Neutrophil (primary cell): ENCODE results near the gene JPH3.

ENCODE experiments used
- H3K27ac ChIP-seq: fragments of 200-600 bp; sonication (generic); 2 replicates; pipeline ENCODE4 v1.5.1; 2016; ENCODE audit warnings: mild to moderate bottlenecking, moderate library complexity
- H3K27me3 ChIP-seq: fragments of 200-600 bp; sonication (generic); 2 replicates; pipeline ENCODE4 v1.6.0; 2016; ENCODE audit warnings: mild to moderate bottlenecking
- H3K36me3 ChIP-seq: fragments of 200-600 bp; sonication (generic); 2 replicates; pipeline ENCODE4 v1.5.1; 2017
- H3K4me1 ChIP-seq, 2 experiments: fragments of 200-600 bp in 1 of 2; sonication (generic) in 1 of 2; 1 replicate in 1 of 2; 2 replicates in 1 of 2; pipeline versions ENCODE4 v1.5.1 to v1.6.1; 2013 to 2016; ENCODE audit warnings: low read depth in 1 of 2, low read length in 1 of 2, mild to moderate bottlenecking in 1 of 2, moderate library complexity in 1 of 2; ENCODE audit not compliant: control insufficient read depth in 1 of 2, insufficient read depth in 1 of 2
- H3K4me3 ChIP-seq, 2 experiments: fragments of 200-600 bp in 1 of 2; sonication (generic) in 1 of 2; 1 replicate in 1 of 2; 2 replicates in 1 of 2; pipeline ENCODE4 v1.5.1; 2013 to 2016; ENCODE audit warnings: low read depth in 1 of 2, low read length in 1 of 2, mild to moderate bottlenecking in 1 of 2, moderate library complexity in 1 of 2
- H3K9me3 ChIP-seq: fragments of 200-600 bp; sonication (generic); 2 replicates; pipeline ENCODE4 v1.5.1; 2016
- TF ChIP-seq, protein P1 (sequence below): fragments of 200-600 bp; sonication (generic); IDR thresholded peaks from 2 replicates; pipeline ENCODE4 v1.5.1; 2016; ENCODE audit warnings: antibody characterized with exemption

Gene JPH3

GRCh38 chr16:87558682-87559081 is 43.6 kb upstream of the JPH3 start:
- Histone ChIP-seq H3K27ac (no peak overlapping the region), H3K4me3 (no peak overlapping the region), H3K4me1 (peaks cover 8 to 14% of the 10 kb centered on the region in 2 experiments), H3K9me3 (no peaks in the 10 kb centered on the region), H3K27me3 (peaks cover 12% of the 10 kb centered on the region), H3K36me3 (no peaks in the 10 kb centered on the region)
- TF ChIP-seq, protein P1, sequence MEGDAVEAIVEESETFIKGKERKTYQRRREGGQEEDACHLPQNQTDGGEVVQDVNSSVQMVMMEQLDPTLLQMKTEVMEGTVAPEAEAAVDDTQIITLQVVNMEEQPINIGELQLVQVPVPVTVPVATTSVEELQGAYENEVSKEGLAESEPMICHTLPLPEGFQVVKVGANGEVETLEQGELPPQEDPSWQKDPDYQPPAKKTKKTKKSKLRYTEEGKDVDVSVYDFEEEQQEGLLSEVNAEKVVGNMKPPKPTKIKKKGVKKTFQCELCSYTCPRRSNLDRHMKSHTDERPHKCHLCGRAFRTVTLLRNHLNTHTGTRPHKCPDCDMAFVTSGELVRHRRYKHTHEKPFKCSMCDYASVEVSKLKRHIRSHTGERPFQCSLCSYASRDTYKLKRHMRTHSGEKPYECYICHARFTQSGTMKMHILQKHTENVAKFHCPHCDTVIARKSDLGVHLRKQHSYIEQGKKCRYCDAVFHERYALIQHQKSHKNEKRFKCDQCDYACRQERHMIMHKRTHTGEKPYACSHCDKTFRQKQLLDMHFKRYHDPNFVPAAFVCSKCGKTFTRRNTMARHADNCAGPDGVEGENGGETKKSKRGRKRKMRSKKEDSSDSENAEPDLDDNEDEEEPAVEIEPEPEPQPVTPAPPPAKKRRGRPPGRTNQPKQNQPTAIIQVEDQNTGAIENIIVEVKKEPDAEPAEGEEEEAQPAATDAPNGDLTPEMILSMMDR: no peak

DNA sequence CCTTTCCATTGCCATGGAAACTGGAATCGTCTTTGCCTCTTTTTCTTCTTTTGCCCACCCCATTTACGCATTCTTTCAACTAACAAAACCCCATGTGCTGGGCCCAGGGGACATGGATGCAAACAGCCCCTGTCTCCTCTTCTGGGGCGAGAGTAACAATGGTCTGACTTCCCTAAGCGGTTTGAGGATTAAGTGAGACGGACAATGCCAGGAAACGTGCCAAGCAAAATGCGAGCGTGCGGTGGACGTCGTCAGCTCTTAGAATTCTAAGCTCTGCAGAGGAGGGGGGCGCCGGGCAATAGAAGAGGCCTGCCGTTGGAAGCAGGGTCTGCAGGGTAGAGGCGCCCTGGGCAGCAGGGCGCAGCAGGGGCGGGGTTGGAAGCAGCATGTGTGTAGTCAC is 42.4 kb upstream of the JPH3 start:
- H3K9me3 ChIP-seq: no peaks in the 10 kb centered on the region
- peaks cover 3 to 8% of the 10 kb centered on the region in 2 experiments for H3K4me1 ChIP-seq
- H3K4me3 ChIP-seq: no peak overlapping the region
- H3K36me3 ChIP-seq: no peaks in the 10 kb centered on the region
- TF ChIP-seq, protein P1: no peak
- H3K27me3 ChIP-seq: peaks cover 12% of the 10 kb centered on the region
- no peak overlapping the region for H3K27ac ChIP-seq

DNA sequence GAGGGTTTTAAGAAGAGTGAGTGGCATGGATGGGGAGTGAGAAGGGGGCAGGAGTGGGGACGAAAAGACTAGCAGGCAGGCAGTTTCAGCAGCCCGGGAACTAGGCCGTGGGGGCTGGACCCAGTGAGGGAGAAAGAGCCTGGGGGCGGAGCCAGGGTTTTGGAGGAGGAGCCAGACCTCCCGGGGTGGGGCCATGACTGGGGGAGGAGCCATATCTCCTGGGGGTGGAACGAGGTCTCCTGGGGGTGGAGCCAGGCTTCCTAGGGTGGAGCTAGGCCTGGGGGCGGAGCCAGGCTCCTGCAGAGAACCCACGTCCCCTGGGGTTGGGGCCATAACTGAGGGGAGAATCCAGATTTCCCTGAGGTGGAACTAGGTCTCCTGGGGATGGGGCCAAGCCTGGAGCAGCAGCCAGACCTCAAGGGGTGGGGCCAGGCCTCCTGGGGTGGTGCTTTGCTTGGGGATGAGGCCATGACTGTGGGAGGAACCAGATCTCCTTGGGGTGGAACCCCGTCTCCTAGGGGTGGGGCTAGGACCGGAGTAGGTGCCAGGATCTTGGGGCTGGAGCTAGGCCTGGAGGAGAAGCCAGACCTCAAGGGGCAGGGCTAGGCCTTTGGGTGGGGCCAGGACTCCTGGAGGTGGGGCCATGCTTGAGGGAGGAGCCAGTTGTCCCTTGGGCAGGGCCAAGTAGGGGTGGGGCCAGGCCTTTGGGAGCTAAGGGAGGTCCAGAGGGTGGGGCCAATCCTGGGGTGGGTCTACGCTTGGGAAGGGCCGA is 41.7 kb upstream of the JPH3 start:
- H3K9me3 ChIP-seq: no peaks in the 10 kb centered on the region
- peaks cover 0 to 1% of the 10 kb centered on the region in 2 experiments for H3K4me1 ChIP-seq
- no peak overlapping the region for H3K27ac ChIP-seq
- H3K36me3 ChIP-seq: no peaks in the 10 kb centered on the region
- TF ChIP-seq, protein P1: no peak
- H3K4me3 ChIP-seq: no peak overlapping the region
- H3K27me3 ChIP-seq: peaks cover 12% of the 10 kb centered on the region

- H3K4me3 ChIP-seq: no peak overlapping the region
- no peaks in the 10 kb centered on the region for H3K36me3 ChIP-seq
- H3K9me3 ChIP-seq: no peaks in the 10 kb centered on the region
- TF ChIP-seq, protein P1: no peak
- H3K27me3 ChIP-seq: peaks cover 12% of the 10 kb centered on the region
- H3K4me1 ChIP-seq: no peaks in the 10 kb centered on the region
- no peak overlapping the region for H3K27ac ChIP-seq
Observed at GRCh38 chr16:87561200-87562105, 40.9 kb upstream of the JPH3 start.

- H3K27ac ChIP-seq: no peak overlapping the region
- TF ChIP-seq, protein P1: no peak
- no peaks in the 10 kb centered on the region for H3K4me1 ChIP-seq
- H3K36me3 ChIP-seq: no peaks in the 10 kb centered on the region
- no peak overlapping the region for H3K4me3 ChIP-seq
- H3K9me3 ChIP-seq: no peaks in the 10 kb centered on the region
- H3K27me3 ChIP-seq: peaks cover 10% of the 10 kb centered on the region
Observed at GRCh38 chr16:87562201-87562600, 40.1 kb upstream of the JPH3 start.
